ENCODE measurements around the gene INPP4B. TPM values are rescaled to one million over a fixed set of nuclear protein-coding genes. Genes with fewer than 3 reads are reported as not detected.

The INPP4B gene
- total and polyA plus RNA-seq, 9 donors, result 1.7 to 14.7 (median 10.7) TPM

GRCh38 chr4:142631836-142632235 lies 214.3 kb downstream of the INPP4B start:
- Histone ChIP-seq H3K27ac (no peak overlapping the region), H3K4me1 (ENCODE audit: insufficient read depth) (no peaks in the 10 kb centered on the region), H3K4me3 (no peak overlapping the region), H3K27me3 (peaks cover 3% of the 10 kb centered on the region), H3K9me3 (no peaks in the 10 kb centered on the region), H3K36me3 (no peaks in the 10 kb centered on the region)
- DNase-seq, result no peak
- intact Hi-C loops (cut with DNase I), result no loop called here
- TF ChIP-seq POLR2A (IDR thresholded peaks at IDR 0.05) (no peak), CTCF (IDR thresholded peaks at IDR 0.05) (no peak), EP300 (IDR thresholded peaks at IDR 0.05) (no peak)
- 88 to 92% (median 91%) methylated on average over 2 of the region's 2 CpGs for WGBS, 3 donors

GRCh38 chr4:142615324-142615665 lies 230.8 kb downstream of the INPP4B start:
- no peak overlapping the region for H3K4me3 ChIP-seq
- TF ChIP-seq EP300 (IDR thresholded peaks at IDR 0.05) (no peak), CTCF (IDR thresholded peaks at IDR 0.05) (no peak), POLR2A (IDR thresholded peaks at IDR 0.05) (no peak)
- DNase-seq, result no peak
- 36 to 43% (median 40%) methylated on average over 2 of the region's 2 CpGs for WGBS, 3 donors
- H3K27ac ChIP-seq, result no peak overlapping the region
- H3K27me3 ChIP-seq, result no peaks in the 10 kb centered on the region
- no peaks in the 10 kb centered on the region for H3K36me3 ChIP-seq
- no peaks in the 10 kb centered on the region for H3K9me3 ChIP-seq
- no peaks in the 10 kb centered on the region for H3K4me1 ChIP-seq (ENCODE audit: insufficient read depth)
- intact Hi-C loops (cut with DNase I), result no loop called here

- Histone ChIP-seq H3K4me3 (no peak overlapping the region), H3K36me3 (no peaks in the 10 kb centered on the region), H3K27ac (no peak overlapping the region), H3K27me3 (no peaks in the 10 kb centered on the region), H3K4me1 (ENCODE audit: insufficient read depth) (no peaks in the 10 kb centered on the region), H3K9me3 (no peaks in the 10 kb centered on the region)
- intact Hi-C loops (cut with DNase I), result no loop called here
- TF ChIP-seq EP300 (IDR thresholded peaks at IDR 0.05) (no peak), CTCF (IDR thresholded peaks at IDR 0.05) (no peak), POLR2A (IDR thresholded peaks at IDR 0.05) (no peak)
- WGBS, 3 donors, result 62 to 69% (median 65%) methylated on average over 2 of the region's 2 CpGs
- DNase-seq, result no peak
Observed at GRCh38 chr4:142614621-142615323, 231.3 kb downstream of the INPP4B start.

- no peak for DNase-seq
- H3K27ac ChIP-seq, result no peak overlapping the region
- H3K4me3 ChIP-seq, result no peak overlapping the region
- no peaks in the 10 kb centered on the region for H3K36me3 ChIP-seq
- no peaks in the 10 kb centered on the region for H3K4me1 ChIP-seq (ENCODE audit: insufficient read depth)
- H3K9me3 ChIP-seq, result no peaks in the 10 kb centered on the region
- WGBS, 3 donors, result 93 to 100% (median 97%) methylated on average over 1 of the region's 1 CpG
- H3K27me3 ChIP-seq, result no peaks in the 10 kb centered on the region
- TF ChIP-seq POLR2A (IDR thresholded peaks at IDR 0.05) (no peak), CTCF (IDR thresholded peaks at IDR 0.05) (no peak), EP300 (IDR thresholded peaks at IDR 0.05) (no peak)
- intact Hi-C loops (cut with DNase I), result no loop called here
Observed at GRCh38 chr4:142607976-142608375, 238.1 kb downstream of the INPP4B start.

All from ovary (tissue), 9 donors.